ENCODE measurements around the gene TMCC1. TPM values are rescaled to one million over a fixed set of nuclear protein-coding genes. Genes with fewer than 3 reads are reported as not detected.
"Not testable (repeated sequence)": the region's sequence is repeated elsewhere in the genome, so short reads cannot be mapped to it uniquely, and the experiment has no call there.

The TMCC1 gene
- total and polyA plus RNA-seq, 7 experiments from 2014 or later = 2.6 to 39.4 (median 35.5) TPM

DNA sequence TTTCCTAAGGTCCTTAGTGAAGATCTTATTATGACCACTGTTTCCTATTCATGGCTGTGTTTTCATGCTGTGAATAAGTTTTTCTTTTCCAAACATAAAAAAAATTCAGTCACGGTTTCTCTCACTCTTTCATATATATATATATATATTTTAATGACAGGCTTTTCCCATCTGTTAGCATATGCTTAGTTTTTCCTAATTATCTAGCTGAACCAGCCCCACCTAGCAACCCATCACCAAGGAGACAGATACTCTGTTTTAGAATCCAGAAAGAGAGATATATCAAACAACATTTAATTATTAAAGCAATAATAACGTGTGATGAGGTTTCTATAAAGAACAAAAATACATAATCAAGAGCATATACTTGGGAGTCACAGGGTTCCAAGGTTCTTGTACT lies 58.3 kb downstream of the TMCC1 start:
- no peak for DNase-seq
- H3K4me1 ChIP-seq (ENCODE audit: control insufficient read depth in 2 of 2, insufficient read depth in 2 of 2, low read length in 2 of 2) = no peaks in the 10 kb centered on the region
- H3K4me3 ChIP-seq (ENCODE audit: low read length) = no peak overlapping the region
- no peak overlapping the region for H3K27ac ChIP-seq (ENCODE audit: low read depth, low read length)
- H3K36me3 Mint-ChIP-seq = peaks cover 0 to 31% (median 21%) of the 10 kb centered on the region in 5 donors
- no peaks in the 10 kb centered on the region for H3K9me3 ChIP-seq (ENCODE audit: control insufficient read depth in 2 of 3, low read length in 3 of 3)
- H3K27ac Mint-ChIP-seq = no peak overlapping the region
- intact Hi-C loops (cut with micrococcal nuclease) = no loop called here
- CTCF ChIA-PET = no interaction called here
- H3K36me3 ChIP-seq (ENCODE audit: control insufficient read depth in 2 of 3, insufficient read depth in 3 of 3, low read length in 3 of 3) = no peaks in the 10 kb centered on the region
- no peaks in the 10 kb centered on the region for H3K27me3 ChIP-seq (ENCODE audit: control insufficient read depth in 2 of 2, insufficient read depth in 2 of 2, low read length in 2 of 2)
- H3K4me1 Mint-ChIP-seq = peaks cover 0 to 22% (median 10%) of the 10 kb centered on the region in 7 donors
- no peak overlapping the region for H3K4me3 Mint-ChIP-seq
- POLR2A ChIA-PET = no interaction called here
- no peak for ATAC-seq
- H3K9me3 Mint-ChIP-seq = peaks cover 0 to 5% (median 0%) of the 10 kb centered on the region in 11 donors
- H3K27me3 Mint-ChIP-seq = no peaks in the 10 kb centered on the region

GRCh38 chr3:129834580-129834979 lies 58.9 kb downstream of the TMCC1 start:
- DNase-seq (no peak), ATAC-seq (no peak)
- CTCF ChIA-PET = no interaction called here
- intact Hi-C loops (cut with micrococcal nuclease) = no loop called here
- H3K27ac Mint-ChIP-seq = no peak overlapping the region
- POLR2A ChIA-PET = no interaction called here
- no peak overlapping the region for H3K4me3 ChIP-seq (ENCODE audit: low read length)
- H3K4me3 Mint-ChIP-seq = no peak overlapping the region
- H3K36me3 Mint-ChIP-seq = peaks cover 0 to 28% (median 21%) of the 10 kb centered on the region in 5 donors
- H3K36me3 ChIP-seq (ENCODE audit: control insufficient read depth in 2 of 3, insufficient read depth in 3 of 3, low read length in 3 of 3) = no peaks in the 10 kb centered on the region
- no peak overlapping the region for H3K27ac ChIP-seq (ENCODE audit: low read depth, low read length)
- no peaks in the 10 kb centered on the region for H3K4me1 ChIP-seq (ENCODE audit: control insufficient read depth in 2 of 2, insufficient read depth in 2 of 2, low read length in 2 of 2)
- H3K9me3 Mint-ChIP-seq = peaks cover 0 to 3% (median 0%) of the 10 kb centered on the region in 11 donors
- H3K27me3 Mint-ChIP-seq = no peaks in the 10 kb centered on the region
- no peaks in the 10 kb centered on the region for H3K27me3 ChIP-seq (ENCODE audit: control insufficient read depth in 2 of 2, insufficient read depth in 2 of 2, low read length in 2 of 2)
- H3K4me1 Mint-ChIP-seq = peaks cover 0 to 22% (median 10%) of the 10 kb centered on the region in 7 donors
- H3K9me3 ChIP-seq (ENCODE audit: control insufficient read depth in 2 of 3, low read length in 3 of 3) = no peaks in the 10 kb centered on the region

- H3K27ac ChIP-seq (ENCODE audit: low read depth, low read length); H3K27ac Mint-ChIP-seq; H3K27me3 ChIP-seq (ENCODE audit: control insufficient read depth in 2 of 2, insufficient read depth in 2 of 2, low read length in 2 of 2); H3K4me1 ChIP-seq (ENCODE audit: control insufficient read depth in 2 of 2, insufficient read depth in 2 of 2, low read length in 2 of 2); intact Hi-C loops (cut with micrococcal nuclease); H3K9me3 Mint-ChIP-seq; ATAC-seq; POLR2A ChIA-PET; H3K27me3 Mint-ChIP-seq; H3K36me3 ChIP-seq (ENCODE audit: control insufficient read depth in 2 of 3, insufficient read depth in 3 of 3, low read length in 3 of 3); H3K4me3 ChIP-seq (ENCODE audit: low read length); H3K4me3 Mint-ChIP-seq; H3K9me3 ChIP-seq (ENCODE audit: control insufficient read depth in 2 of 3, low read length in 3 of 3); DNase-seq: not testable (repeated sequence)
- Mint-ChIP-seq H3K36me3 (peaks cover 0 to 25% (median 19%) of the 10 kb centered on the region in 5 donors), H3K4me1 (peaks cover 11 to 32% (median 21%) of the 10 kb centered on the region in 7 donors)
- CTCF ChIA-PET = interaction anchor here (0.5 to 0.6 kb wide), 2 partner anchors 102 to 285 kb away, joined by 3 to 4 read pairs; no protein-coding TSS in a partner anchor
Measured at GRCh38 chr3:129831942-129832341, 61.6 kb downstream of the TMCC1 start.

GRCh38 chr3:129831503-129831902 lies 62.0 kb downstream of the TMCC1 start:
- Histone ChIP-seq H3K4me1 (ENCODE audit: control insufficient read depth in 2 of 2, insufficient read depth in 2 of 2, low read length in 2 of 2) (peaks cover 0 to 7% of the 10 kb centered on the region in 2 donors), H3K9me3 (ENCODE audit: control insufficient read depth in 2 of 3, low read length in 3 of 3) (no peaks in the 10 kb centered on the region), H3K36me3 (ENCODE audit: control insufficient read depth in 2 of 3, insufficient read depth in 3 of 3, low read length in 3 of 3) (no peaks in the 10 kb centered on the region), H3K27ac (ENCODE audit: low read depth, low read length) (no peak overlapping the region), H3K4me3 (ENCODE audit: low read length) (no peak overlapping the region), H3K27me3 (ENCODE audit: control insufficient read depth in 2 of 2, insufficient read depth in 2 of 2, low read length in 2 of 2) (no peaks in the 10 kb centered on the region)
- Mint-ChIP-seq H3K27ac (no peak overlapping the region), H3K9me3 (peaks cover 0 to 3% (median 0%) of the 10 kb centered on the region in 11 donors), H3K4me3 (no peak overlapping the region), H3K27me3 (no peaks in the 10 kb centered on the region), H3K4me1 (peaks cover 11 to 30% (median 22%) of the 10 kb centered on the region in 7 donors), H3K36me3 (peaks cover 0 to 26% (median 15%) of the 10 kb centered on the region in 5 donors)
- ChIA-PET CTCF (interaction anchor here (0.5 to 1.0 kb wide), 4 partner anchors 11 to 284 kb away, joined by 3 to 4 read pairs (median 3); no protein-coding TSS in a partner anchor), POLR2A (no interaction called here)
- intact Hi-C loops (cut with micrococcal nuclease) = no loop called here
- ATAC-seq (no peak), DNase-seq (no peak)

DNA sequence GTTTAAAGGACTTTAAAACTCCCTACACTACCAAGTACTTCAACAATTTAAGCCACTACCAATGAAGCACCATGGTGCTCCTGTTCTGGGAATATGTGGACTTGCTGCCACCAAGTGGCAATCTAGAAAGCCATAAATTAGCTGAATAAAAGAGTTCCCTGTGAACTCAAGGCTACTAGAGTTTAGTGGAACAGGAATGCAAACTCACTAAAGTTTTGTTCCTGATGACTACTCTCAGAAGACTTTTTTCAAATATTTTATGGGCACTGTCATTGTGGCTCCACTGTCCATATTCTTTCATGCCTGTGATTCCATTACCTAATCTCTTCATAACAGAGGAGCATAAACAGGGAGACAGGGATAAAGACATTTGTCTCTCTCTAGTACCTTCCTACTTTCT lies 63.9 kb downstream of the TMCC1 start:
- H3K4me3 Mint-ChIP-seq = no peak overlapping the region

DNA sequence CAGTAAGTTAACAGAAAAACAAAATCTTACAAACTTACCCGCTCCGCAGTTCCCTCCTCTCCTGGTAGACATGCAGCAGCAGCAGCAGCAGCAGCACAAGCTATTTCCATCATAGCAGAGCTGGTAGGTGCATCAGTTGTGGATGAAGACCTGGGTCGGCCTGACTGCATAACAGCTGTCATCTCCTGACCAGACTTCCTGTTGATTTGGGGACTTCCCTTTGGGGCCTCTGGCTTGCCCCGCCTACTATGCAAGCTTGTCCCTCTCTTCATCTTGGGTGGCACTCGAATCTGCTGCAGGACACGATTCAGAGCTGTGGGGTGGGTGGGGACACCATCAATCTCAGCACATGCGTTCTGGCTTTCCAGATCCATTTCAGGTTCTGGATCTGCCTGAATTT lies 65.7 kb downstream of the TMCC1 start:
- H3K27ac Mint-ChIP-seq = peak overlapping the region in 6 of 9 donors; percentile 21 to 87 (median 74)
- Histone ChIP-seq H3K4me3 (ENCODE audit: low read length) (no peak overlapping the region), H3K9me3 (ENCODE audit: control insufficient read depth in 2 of 3, low read length in 3 of 3) (no peaks in the 10 kb centered on the region), H3K27ac (ENCODE audit: low read depth, low read length) (no peak overlapping the region), H3K4me1 (ENCODE audit: control insufficient read depth in 2 of 2, insufficient read depth in 2 of 2, low read length in 2 of 2) (peaks cover 0 to 7% of the 10 kb centered on the region in 2 donors), H3K36me3 (ENCODE audit: control insufficient read depth in 2 of 3, insufficient read depth in 3 of 3, low read length in 3 of 3) (no peaks in the 10 kb centered on the region), H3K27me3 (ENCODE audit: control insufficient read depth in 2 of 2, insufficient read depth in 2 of 2, low read length in 2 of 2) (no peaks in the 10 kb centered on the region)
- peak; percentile 92 for ATAC-seq
- H3K36me3 Mint-ChIP-seq = peaks cover 0 to 17% (median 9%) of the 10 kb centered on the region in 5 donors
- no peaks in the 10 kb centered on the region for H3K27me3 Mint-ChIP-seq
- ChIA-PET POLR2A (no interaction called here), CTCF (interaction anchor here (1.0 to 3.0 kb wide), 3 partner anchors 200 to 384 kb away, joined by 3 to 10 read pairs (median 4); no protein-coding TSS in a partner anchor)
- peaks cover 12 to 26% (median 23%) of the 10 kb centered on the region in 7 donors for H3K4me1 Mint-ChIP-seq
- no peaks in the 10 kb centered on the region for H3K9me3 Mint-ChIP-seq
- peak overlapping the region in 7 of 10 donors; percentile 8 to 73 (median 58) for H3K4me3 Mint-ChIP-seq
- intact Hi-C loops (cut with micrococcal nuclease) = loop anchor here (1.0 to 5.0 kb wide), 6 partner anchors 18 to 857 kb away; partner anchors contain the start of gene TMCC1 (in 1 of the 2)
- peak in 6 of 9 donors; percentile 5 to 23 (median 10) for DNase-seq

More for the DNA sequence above, 63.9 kb downstream of the TMCC1 start:
- ATAC-seq = peak; percentile 70
- Histone ChIP-seq H3K4me1 (ENCODE audit: control insufficient read depth in 2 of 2, insufficient read depth in 2 of 2, low read length in 2 of 2) (peaks cover 0 to 7% of the 10 kb centered on the region in 2 donors), H3K4me3 (ENCODE audit: low read length) (no peak overlapping the region), H3K27ac (ENCODE audit: low read depth, low read length) (no peak overlapping the region), H3K36me3 (ENCODE audit: control insufficient read depth in 2 of 3, insufficient read depth in 3 of 3, low read length in 3 of 3) (no peaks in the 10 kb centered on the region), H3K9me3 (ENCODE audit: control insufficient read depth in 2 of 3, low read length in 3 of 3) (no peaks in the 10 kb centered on the region), H3K27me3 (ENCODE audit: control insufficient read depth in 2 of 2, insufficient read depth in 2 of 2, low read length in 2 of 2) (no peaks in the 10 kb centered on the region)
- peak overlapping the region in 1 of 9 donors; percentile 34 for H3K27ac Mint-ChIP-seq
- H3K4me1 Mint-ChIP-seq = peaks cover 12 to 26% (median 23%) of the 10 kb centered on the region in 7 donors
- POLR2A ChIA-PET = no interaction called here
- peaks cover 0 to 17% (median 5%) of the 10 kb centered on the region in 5 donors for H3K36me3 Mint-ChIP-seq
- peak in 5 of 9 donors; percentile 16 to 45 (median 23) for DNase-seq
- intact Hi-C loops (cut with micrococcal nuclease) = loop anchor here (1.0 to 5.0 kb wide), 9 partner anchors 63 to 859 kb away; partner anchors contain the start of gene TMCC1 (in 1 of the 2)
- H3K9me3 Mint-ChIP-seq = no peaks in the 10 kb centered on the region
- H3K27me3 Mint-ChIP-seq = no peaks in the 10 kb centered on the region
- CTCF ChIA-PET = interaction anchor here (0.9 to 3.0 kb wide), 4 partner anchors 102 to 339 kb away, joined by 3 to 10 read pairs (median 8); no protein-coding TSS in a partner anchor

Measured in naive thymus-derived CD4-positive, alpha-beta T cell (primary cell).